Activated naive CD8-positive, alpha-beta T cell treated with anti-CD3 and anti-CD28 coated beads, Interleukin-2, amount 10 ng/mL, durations not matched to agents 7 days and 5 days (primary cell): ENCODE measurements around the gene ZBTB42. TPM values are rescaled to one million over a fixed set of nuclear protein-coding genes. Genes with fewer than 3 reads are reported as not detected.
"Not testable (repeated sequence)": the region's sequence is repeated elsewhere in the genome, so short reads cannot be mapped to it uniquely, and the experiment has no call there.

ENCODE experiments used
- ATAC-seq: fragments of 150-1000 bp; cut with Tn5 transposase; one replicate; pipeline ENCODE4 v1.10.0; 2021; ENCODE audit warnings: low read depth, moderate library complexity
- POLR2A ChIA-PET: fragments of 350-600 bp; sonication (Branson Sonifier 250); formaldehyde crosslinking; loops from one replicate; lab custom pipeline; 2021; ENCODE audit warnings: antibody characterized with exemption; lab: Charles Lee
- DNase-seq: peaks from one replicate; pipeline ENCODE4 v3.0.0; 2021
- H3K27ac Mint-ChIP-seq: one replicate; pipeline ENCODE4 v1.8.0; 2022; ENCODE audit warnings: mild to moderate bottlenecking, mixed read lengths
- H3K27me3 Mint-ChIP-seq: one replicate; pipeline ENCODE4 v1.8.0; 2022; ENCODE audit warnings: mild to moderate bottlenecking, moderate library complexity, mixed read lengths
- H3K36me3 Mint-ChIP-seq: one replicate; pipeline ENCODE4 v1.8.0; 2021; ENCODE audit warnings: mild to moderate bottlenecking, mixed read lengths
- H3K4me1 Mint-ChIP-seq: one replicate; pipeline ENCODE4 v1.8.0; 2021; ENCODE audit warnings: mixed read lengths
- H3K4me3 Mint-ChIP-seq: one replicate; pipeline ENCODE4 v1.8.0; 2022; ENCODE audit warnings: mild to moderate bottlenecking, moderate library complexity, mixed read lengths
- H3K9me3 Mint-ChIP-seq: one replicate; pipeline ENCODE4 v1.8.0; 2021; ENCODE audit warnings: mixed read lengths
- total RNA-seq, 2 experiments: library from RNA; stranded (reverse); gene quantifications; one replicate each; pipeline ENCODE4 v1.2.3, GENCODE V29; 2021

Gene ZBTB42
- total RNA-seq, 2 experiments from 2014 or later, result 6.7 to 6.9 TPM

DNA sequence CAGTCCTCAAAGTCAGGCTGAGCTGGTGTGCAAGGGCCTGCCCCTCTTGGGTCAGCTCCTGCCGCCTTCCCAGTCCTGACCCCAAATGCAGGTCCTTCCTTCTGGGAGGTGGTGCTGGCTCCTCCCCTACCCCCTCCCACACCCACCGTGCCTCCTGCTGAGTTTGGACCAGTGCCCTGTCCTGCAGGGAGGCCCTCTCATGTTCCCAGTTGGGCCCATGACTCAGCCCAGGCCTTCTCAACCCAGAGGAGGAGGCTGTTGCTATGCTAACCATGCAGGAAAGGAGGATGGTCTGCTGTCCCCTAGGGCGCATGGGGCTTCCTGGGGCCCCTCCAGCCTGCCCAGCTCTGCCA is 4.4 kb downstream of the ZBTB42 start:
- peaks cover 1% of the 10 kb centered on the region for H3K9me3 Mint-ChIP-seq
- no peak for DNase-seq

DNA sequence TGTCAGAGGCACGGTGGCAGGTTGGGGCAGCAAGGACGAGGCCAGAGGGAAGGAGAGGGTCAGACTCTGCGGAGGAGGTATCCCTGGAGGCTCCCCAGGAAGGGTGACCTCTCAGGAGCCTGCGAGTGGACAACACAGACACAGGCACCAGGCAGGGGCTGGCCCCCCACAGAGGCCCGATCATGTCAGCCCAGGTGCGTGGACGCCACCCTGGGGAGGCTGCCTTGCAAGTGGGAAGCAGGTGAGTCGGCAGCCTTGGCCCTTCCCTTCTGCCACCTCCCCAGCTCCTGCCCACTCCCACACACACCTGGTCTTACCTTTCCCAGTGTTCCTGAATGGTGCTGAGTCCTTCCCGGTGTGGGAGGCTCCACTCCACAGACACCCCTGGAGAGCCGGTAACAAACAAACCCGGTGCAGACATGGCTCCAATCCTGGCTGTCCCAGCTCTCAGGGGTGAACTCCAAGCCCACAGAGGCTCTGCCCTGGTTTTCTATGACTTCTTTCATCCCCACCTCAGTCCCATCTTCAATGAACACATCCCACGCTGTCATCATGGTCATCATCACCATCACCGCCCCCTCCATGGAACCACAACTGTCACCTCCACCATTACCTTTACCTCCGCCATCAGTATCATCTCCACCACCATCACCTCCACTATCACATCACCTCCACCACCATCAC is 5.2 kb downstream of the ZBTB42 start:
- no peak overlapping the region for H3K4me3 Mint-ChIP-seq
- H3K4me1 Mint-ChIP-seq, result peaks cover 7% of the 10 kb centered on the region
- POLR2A ChIA-PET, result no interaction called here
- no peaks in the 10 kb centered on the region for H3K27me3 Mint-ChIP-seq
- H3K36me3 Mint-ChIP-seq, result no peaks in the 10 kb centered on the region
- ATAC-seq (no peak), DNase-seq (no peak)
- H3K27ac Mint-ChIP-seq, result peak overlapping the region; percentile 4
- peaks cover 1% of the 10 kb centered on the region for H3K9me3 Mint-ChIP-seq

More for the DNA sequence above, 4.4 kb downstream of the ZBTB42 start:
- H3K27me3 Mint-ChIP-seq, result no peaks in the 10 kb centered on the region
- no peak for ATAC-seq
- no peaks in the 10 kb centered on the region for H3K36me3 Mint-ChIP-seq
- POLR2A ChIA-PET, result no interaction called here
- H3K4me3 Mint-ChIP-seq, result no peak overlapping the region
- peaks cover 7% of the 10 kb centered on the region for H3K4me1 Mint-ChIP-seq
- no peak overlapping the region for H3K27ac Mint-ChIP-seq

DNA sequence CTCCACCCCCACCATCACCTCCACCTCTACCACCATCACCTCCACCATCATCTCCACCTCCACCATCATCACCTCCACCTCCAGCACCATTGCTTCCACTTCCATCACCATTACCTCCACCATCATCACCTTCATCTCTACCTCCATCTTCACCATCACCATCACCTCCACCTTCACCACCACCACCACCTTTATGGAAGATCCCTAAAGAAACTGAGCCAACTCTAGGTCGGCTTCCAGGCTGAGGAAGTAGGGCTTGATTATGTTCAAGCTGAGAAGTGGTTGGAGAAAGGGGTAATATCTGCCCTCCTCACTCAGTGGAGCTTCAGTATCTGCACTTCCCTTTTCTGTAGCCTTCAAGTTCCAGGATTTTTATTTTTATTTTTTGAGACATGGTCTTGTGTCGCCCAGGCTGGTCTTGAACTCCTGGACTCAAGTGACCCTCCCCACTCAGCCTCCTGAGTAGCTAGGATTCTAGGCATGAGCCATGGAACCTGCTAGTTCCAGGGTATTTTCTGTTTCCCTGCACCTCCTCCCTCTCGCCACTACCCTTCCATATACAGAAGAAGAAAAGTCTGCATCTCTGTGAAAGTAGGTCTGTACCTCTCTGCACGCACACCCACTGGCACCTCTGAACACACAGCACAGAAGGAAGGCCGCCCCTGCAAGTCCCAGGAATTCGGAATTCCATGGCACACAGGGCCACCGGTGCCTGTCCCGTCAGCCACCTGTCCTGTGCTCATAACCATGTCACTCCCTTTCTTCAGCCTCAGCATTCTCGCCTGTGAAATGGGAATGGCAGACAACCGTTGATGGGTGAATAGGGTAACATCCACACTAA is 5.9 kb downstream of the ZBTB42 start:
- Mint-ChIP-seq H3K9me3 (peaks cover 1% of the 10 kb centered on the region), H3K4me3 (no peak overlapping the region), H3K4me1 (peaks cover 3% of the 10 kb centered on the region), H3K36me3 (no peaks in the 10 kb centered on the region), H3K27ac (peak overlapping the region; percentile 4), H3K27me3 (no peaks in the 10 kb centered on the region)
- ATAC-seq, result no peak
- POLR2A ChIA-PET, result no interaction called here
- no peak for DNase-seq

DNA sequence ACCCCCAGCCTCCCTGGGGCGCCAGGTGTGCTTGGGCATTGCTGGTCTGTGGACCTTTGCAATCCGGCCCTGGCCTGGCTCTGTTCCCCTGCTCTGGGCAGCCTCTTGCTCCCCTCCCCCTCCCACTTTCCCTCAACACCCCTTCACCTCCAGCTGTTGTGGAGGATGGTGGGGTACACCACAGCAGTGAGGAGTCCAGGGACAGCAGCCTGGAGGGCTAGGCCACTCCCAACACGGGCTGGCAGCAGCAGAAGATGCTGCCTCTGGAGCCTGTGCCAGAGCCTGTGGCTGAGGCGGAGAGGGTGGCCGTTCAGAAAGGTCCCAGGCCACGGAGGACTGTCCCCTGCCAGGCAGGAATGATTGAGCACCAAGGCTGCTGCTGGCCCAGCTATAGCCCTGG is 7.6 kb downstream of the ZBTB42 start:
- Mint-ChIP-seq H3K9me3 (peaks cover 1% of the 10 kb centered on the region), H3K27ac (no peak overlapping the region), H3K27me3 (no peaks in the 10 kb centered on the region), H3K36me3 (peaks cover 1% of the 10 kb centered on the region), H3K4me3 (no peak overlapping the region), H3K4me1 (peaks cover 1% of the 10 kb centered on the region)
- DNase-seq, result no peak
- POLR2A ChIA-PET, result no interaction called here
- ATAC-seq, result no peak

DNA sequence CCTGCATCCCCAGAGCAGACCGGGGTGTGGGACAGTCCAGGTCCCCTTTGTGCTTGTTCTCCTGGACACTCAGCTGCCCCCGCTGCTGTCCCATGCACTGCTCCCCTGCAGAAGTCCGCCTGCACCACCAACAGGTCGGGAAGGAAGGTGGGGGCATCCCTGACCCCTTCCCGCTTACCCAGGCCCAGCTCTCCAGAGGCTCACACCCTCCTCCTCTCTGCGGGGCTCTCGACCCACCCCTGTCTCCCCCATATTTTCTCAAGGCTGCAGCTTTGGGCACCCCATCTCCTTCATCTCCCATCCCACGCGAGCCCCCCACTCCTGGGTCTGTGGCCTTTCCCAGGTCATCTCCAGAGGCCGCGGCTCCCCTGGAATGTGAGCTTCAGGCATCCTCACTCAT is 9.4 kb downstream of the ZBTB42 start:
- Mint-ChIP-seq H3K9me3 (peaks cover 1% of the 10 kb centered on the region), H3K27ac (no peak overlapping the region), H3K4me3 (no peak overlapping the region), H3K4me1 (peaks cover 10% of the 10 kb centered on the region), H3K36me3 (peaks cover 2% of the 10 kb centered on the region), H3K27me3 (no peaks in the 10 kb centered on the region)
- ATAC-seq, result no peak
- no peak for DNase-seq
- POLR2A ChIA-PET, result no interaction called here

DNA sequence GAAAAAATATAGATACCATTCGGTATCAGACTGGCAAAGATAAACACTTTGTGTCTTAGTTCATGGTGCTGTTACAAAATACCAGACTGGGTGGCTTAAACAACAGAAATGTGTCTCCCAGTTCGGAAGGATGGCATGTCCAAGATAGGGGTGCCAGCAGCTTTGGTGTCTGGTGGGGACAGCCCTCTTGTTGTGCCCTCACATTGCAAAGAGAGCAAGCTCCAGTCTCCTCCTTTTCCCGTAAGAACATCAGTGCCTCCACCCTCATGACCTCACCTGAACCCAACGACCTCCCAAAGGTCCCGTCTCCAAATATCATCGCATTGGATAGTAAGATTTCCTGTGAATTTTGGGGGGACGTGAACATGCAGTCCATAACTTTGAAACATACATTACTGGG is 12.4 kb downstream of the ZBTB42 start:
- Mint-ChIP-seq H3K36me3 (peaks cover 2% of the 10 kb centered on the region), H3K27me3 (no peaks in the 10 kb centered on the region), H3K4me3 (no peak overlapping the region), H3K4me1 (peaks cover 16% of the 10 kb centered on the region), H3K9me3 (no peaks in the 10 kb centered on the region), H3K27ac (no peak overlapping the region)
- POLR2A ChIA-PET, result interaction anchor here (1.1 kb wide), 1 partner anchor 12 kb away, joined by 4 read pairs; the partner anchor contains the start of gene ZBTB42
- DNase-seq (no peak), ATAC-seq (no peak)

DNA sequence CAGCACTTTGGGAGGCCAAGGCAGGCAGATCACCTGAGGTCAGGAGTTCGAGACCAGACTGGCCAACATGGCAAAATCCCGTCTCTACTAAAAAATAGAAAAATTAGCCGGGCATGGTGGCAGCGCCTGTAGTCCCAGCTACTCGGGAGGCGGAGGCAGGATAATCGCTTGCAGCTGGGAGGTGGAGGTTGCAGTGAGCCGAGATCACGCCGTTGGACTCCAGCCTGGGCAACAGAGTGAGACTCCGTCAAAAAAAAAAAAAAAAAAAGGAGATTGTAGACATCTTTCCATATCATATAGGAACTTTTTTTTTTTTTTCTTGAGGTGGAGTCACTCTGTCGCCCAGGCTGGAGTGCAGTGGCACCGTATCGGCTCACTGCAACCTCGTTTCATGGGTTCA is 13.8 kb downstream of the ZBTB42 start:
- POLR2A ChIA-PET, result interaction anchor here (0.6 to 1.0 kb wide), 3 partner anchors 14 to 44 kb away, joined by 3 to 5 read pairs (median 4); partner anchors contain the start of gene ZBTB42
- not testable (repeated sequence) for H3K9me3 Mint-ChIP-seq, ATAC-seq, H3K27ac Mint-ChIP-seq, H3K36me3 Mint-ChIP-seq, H3K27me3 Mint-ChIP-seq
- peak; percentile 1 for DNase-seq
- H3K4me3 Mint-ChIP-seq, result peak overlapping the region; percentile 93
- H3K4me1 Mint-ChIP-seq, result peaks cover 16% of the 10 kb centered on the region

DNA sequence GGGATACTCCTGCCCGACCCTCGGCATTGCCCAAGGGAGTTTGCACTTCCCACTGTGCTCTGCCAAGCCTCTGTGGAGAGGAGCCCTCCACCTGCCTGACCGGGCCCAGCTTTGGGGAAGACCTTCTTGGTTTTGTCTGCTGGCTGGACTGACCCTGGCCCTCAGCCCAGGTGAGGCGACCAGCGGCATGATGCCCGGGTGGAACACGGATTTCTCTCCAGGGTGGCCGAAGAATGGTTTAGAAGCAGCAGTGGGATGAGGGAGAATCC is 15.6 kb downstream of the ZBTB42 start:
- H3K4me3 Mint-ChIP-seq, result peak overlapping the region; percentile 93
- peaks cover 2% of the 10 kb centered on the region for H3K36me3 Mint-ChIP-seq
- no peak for ATAC-seq

DNA sequence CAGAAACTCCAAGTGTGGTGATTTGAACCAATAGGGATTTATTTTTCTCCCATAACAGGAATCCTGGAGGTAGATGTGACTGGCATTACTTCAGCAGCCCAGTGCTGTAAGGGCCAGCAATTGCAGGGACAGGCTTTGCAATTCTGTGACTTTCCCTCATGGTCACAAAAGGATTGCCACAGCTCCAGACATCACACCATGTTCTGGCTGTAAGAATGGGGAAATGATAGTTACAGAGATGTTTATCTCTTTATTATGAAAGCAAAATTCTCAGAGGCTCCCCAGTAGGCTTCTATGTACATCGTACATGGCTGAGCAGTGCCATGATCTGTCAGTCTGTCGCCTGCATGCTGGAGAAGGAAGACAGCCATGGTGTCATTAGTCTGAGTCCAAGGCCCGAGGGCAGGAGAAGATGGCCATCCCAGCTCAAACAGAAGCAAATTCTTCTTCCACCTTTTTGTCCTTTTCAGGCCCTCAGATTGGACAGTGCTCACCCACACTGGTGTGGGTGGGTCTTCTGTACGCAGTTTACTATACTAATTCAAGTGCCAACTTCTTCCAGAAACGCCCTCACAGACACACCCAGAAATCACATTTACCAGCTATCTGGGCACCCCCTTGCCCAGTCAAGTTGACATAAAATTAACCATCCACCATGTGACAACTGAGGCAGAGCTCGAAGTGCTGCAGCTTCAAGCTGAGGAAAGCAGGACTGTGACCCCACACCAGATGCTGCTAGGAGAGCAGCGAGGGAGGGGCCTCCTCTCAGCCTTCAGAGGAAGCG is 17.2 kb downstream of the ZBTB42 start:
- Mint-ChIP-seq H3K9me3 (no peaks in the 10 kb centered on the region), H3K36me3 (peaks cover 2% of the 10 kb centered on the region), H3K27me3 (no peaks in the 10 kb centered on the region), H3K4me1 (peaks cover 16% of the 10 kb centered on the region), H3K27ac (no peak overlapping the region), H3K4me3 (no peak overlapping the region)
- DNase-seq (peak; percentile 6), ATAC-seq (no peak)
- POLR2A ChIA-PET, result interaction anchor here (0.7 to 1.5 kb wide), 2 partner anchors 20 to 66 kb away, joined by 3 read pairs; no protein-coding TSS in a partner anchor

More for the DNA sequence above, 15.6 kb downstream of the ZBTB42 start:
- Mint-ChIP-seq H3K27me3 (no peaks in the 10 kb centered on the region), H3K4me1 (peaks cover 16% of the 10 kb centered on the region), H3K9me3 (no peaks in the 10 kb centered on the region), H3K27ac (peak overlapping the region; percentile 92)
- POLR2A ChIA-PET, result no interaction called here
- DNase-seq, result no peak

DNA sequence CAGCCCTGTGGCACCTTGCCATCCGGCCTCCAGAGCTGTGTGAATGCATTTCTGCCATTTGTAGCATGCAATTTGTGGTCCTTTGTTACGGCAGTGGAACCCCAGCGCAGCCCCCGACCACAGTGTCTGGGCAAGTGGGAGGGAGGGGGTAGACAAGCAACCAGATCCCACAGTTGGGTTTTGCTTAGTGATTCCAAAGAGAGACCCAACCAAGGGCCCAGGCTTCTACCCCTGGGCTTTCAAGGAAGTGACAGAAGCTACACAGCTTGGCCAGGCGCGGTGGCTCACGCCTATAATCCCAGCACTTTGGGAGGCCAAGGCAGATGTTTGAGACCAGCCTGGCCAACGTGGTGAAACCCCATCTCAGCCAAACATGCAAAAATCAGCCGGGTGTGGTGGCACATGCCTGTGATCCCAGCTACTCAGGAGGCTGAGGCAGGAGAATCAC is 17.8 kb downstream of the ZBTB42 start:
- Mint-ChIP-seq H3K4me3 (no peak overlapping the region), H3K9me3 (no peaks in the 10 kb centered on the region), H3K27me3 (no peaks in the 10 kb centered on the region), H3K36me3 (no peaks in the 10 kb centered on the region), H3K4me1 (peaks cover 14% of the 10 kb centered on the region), H3K27ac (no peak overlapping the region)
- peak; percentile 27 for DNase-seq
- POLR2A ChIA-PET, result interaction anchor here (0.6 to 0.7 kb wide), 2 partner anchors 50 to 67 kb away, joined by 3 read pairs; no protein-coding TSS in a partner anchor
- no peak for ATAC-seq

DNA sequence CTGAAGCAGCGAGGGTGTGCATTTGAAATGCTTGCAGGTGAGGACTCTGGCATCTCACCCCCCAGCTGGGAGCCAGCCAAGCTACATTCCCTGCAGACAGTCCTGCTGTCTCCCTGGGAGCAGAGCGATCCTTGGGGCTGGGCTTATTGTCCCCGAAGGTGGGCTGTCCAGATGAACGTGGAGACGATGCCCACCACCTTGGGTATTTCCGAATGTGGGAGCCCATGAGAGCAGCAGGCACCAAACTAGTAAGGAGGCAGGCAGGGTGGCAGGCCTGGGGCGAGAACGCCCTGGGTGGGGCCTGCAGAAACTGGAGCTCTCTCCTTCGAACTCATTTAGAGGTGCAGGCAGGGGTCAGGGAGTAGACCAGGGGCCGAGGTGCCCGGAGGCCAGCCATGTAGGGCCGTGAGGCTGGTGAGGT is 18.5 kb downstream of the ZBTB42 start:
- DNase-seq (peak; percentile 24), ATAC-seq (no peak)
- Mint-ChIP-seq H3K4me3 (no peak overlapping the region), H3K27ac (no peak overlapping the region), H3K36me3 (no peaks in the 10 kb centered on the region), H3K27me3 (peaks cover 2% of the 10 kb centered on the region), H3K9me3 (peaks cover 1% of the 10 kb centered on the region), H3K4me1 (peaks cover 8% of the 10 kb centered on the region)
- POLR2A ChIA-PET, result interaction anchor here (0.6 kb wide), 1 partner anchor 50 kb away, joined by 3 read pairs; no protein-coding TSS in a partner anchor

DNA sequence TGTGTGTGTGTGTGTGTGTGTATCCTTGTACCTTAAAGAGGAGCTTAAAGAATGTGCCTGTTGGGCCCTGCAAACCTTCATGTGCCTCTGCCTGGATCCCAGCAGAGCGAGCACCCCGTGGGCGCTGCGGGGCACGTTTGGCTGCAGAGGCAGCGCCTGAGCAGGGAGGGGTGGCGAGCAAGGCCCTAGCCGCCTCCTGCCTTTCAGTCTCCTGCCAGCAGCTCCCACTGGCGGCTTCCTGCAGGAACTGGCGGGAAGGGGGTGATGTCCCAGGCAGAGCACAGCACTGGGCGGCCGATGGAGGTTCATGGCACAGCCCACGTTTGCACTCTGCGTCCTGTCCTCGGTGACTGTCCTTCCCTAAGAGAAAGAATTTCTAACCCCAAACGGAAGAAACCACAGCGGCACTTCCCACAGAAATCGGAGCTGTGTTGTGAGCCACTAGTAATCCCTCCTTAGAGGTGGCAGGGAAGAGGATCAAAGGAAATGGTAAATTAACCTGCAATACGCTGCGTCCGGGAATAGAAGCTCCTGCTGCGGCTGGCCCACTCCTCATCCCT is 19.8 kb downstream of the ZBTB42 start:
- no peak overlapping the region for H3K27ac Mint-ChIP-seq
- H3K4me1 Mint-ChIP-seq, result peaks cover 9% of the 10 kb centered on the region
- POLR2A ChIA-PET, result no interaction called here
- DNase-seq (peak; percentile 21), ATAC-seq (no peak)
- H3K27me3 Mint-ChIP-seq, result peaks cover 15% of the 10 kb centered on the region
- no peaks in the 10 kb centered on the region for H3K36me3 Mint-ChIP-seq
- peaks cover 6% of the 10 kb centered on the region for H3K9me3 Mint-ChIP-seq
- H3K4me3 Mint-ChIP-seq, result no peak overlapping the region
